HepG2 (cell line): ENCODE results near the gene MTURN. TPM values are rescaled to one million over a fixed set of nuclear protein-coding genes. Genes with fewer than 3 reads are reported as not detected.

Experiments
- ATAC-seq: fragments of 200-7000 bp; cut with Tn5 transposase; 3 replicates; pipeline ENCODE4 v1.9.1; 2020; ENCODE audit warnings: mild to moderate bottlenecking, moderate library complexity
- BruUV-seq: library from RNA; stranded (reverse); fragments of 400-500 nt; replicated peaks from 2 replicates; lab custom pipeline; 2021; lab: Mats Ljungman, UMichigan
- CTCF ChIA-PET: fragments of 300-600 bp; formaldehyde crosslinking; extraction: SDS; loops from one replicate; lab custom pipeline; 2021; ENCODE audit warnings: low total read pairs, inconsistent platforms, low intra/inter-chr PET ratio; lab: Yijun Ruan, JAX
- POLR2A ChIA-PET: fragments of 350-600 bp; sonication (Branson Sonifier 250); formaldehyde crosslinking; loops from one replicate; lab custom pipeline; 2020; ENCODE audit warnings: antibody characterized with exemption, inconsistent platforms; lab: Yijun Ruan, JAX
- DNase-seq: peaks from one replicate; pipeline ENCODE4 v3.0.0-alpha.2; 2015; ENCODE audit warnings: low spot score
- FAIRE-seq: peaks from 3 replicates; lab custom pipeline; 2011; peaks lifted over from hg19 to GRCh38; lab: Jason Lieb, UNC
- H2AFZ ChIP-seq: one replicate; pipeline ENCODE4 v1.6.1; 2011; ENCODE audit warnings: low read length, inconsistent platforms
- H3K27ac ChIP-seq: fragments of 300-600 bp; 3 replicates; pipeline ENCODE4 v1.8.0; 2011; ENCODE audit warnings: mixed run types, mild to moderate bottlenecking, mixed read lengths, low read length, inconsistent platforms; ENCODE audit not compliant: insufficient read depth; ENCODE audit errors: extremely low read length
- H3K27me3 ChIP-seq, 2 experiments: fragments of 200-600 bp in 1 of 2; 2 replicates in 1 of 2; 3 replicates in 1 of 2; pipeline versions ENCODE4 v1.6.0 to v1.8.0; 2011; ENCODE audit warnings: low read length in 2 of 2, mild to moderate bottlenecking in 2 of 2, moderate library complexity in 2 of 2, inconsistent platforms in 1 of 2; ENCODE audit not compliant: insufficient read depth in 2 of 2, control insufficient read depth in 1 of 2
- H3K36me3 ChIP-seq, 2 experiments: fragments of 200-600 bp in 1 of 2; replicated peaks in 1 of 2; 2 replicates in 1 of 2; 3 replicates in 1 of 2; pipeline versions ENCODE4 v1.5.1 to v1.8.0; 2011; ENCODE audit warnings: low read length in 2 of 2, inconsistent platforms in 1 of 2; ENCODE audit not compliant: insufficient read depth in 2 of 2, control insufficient read depth in 1 of 2
- H3K4me1 ChIP-seq: 2 replicates; pipeline ENCODE4 v1.5.1; 2012; ENCODE audit warnings: low read length, inconsistent platforms; ENCODE audit not compliant: insufficient read depth
- H3K4me2 ChIP-seq: 2 replicates; pipeline ENCODE4 v1.6.0; 2011; ENCODE audit warnings: low read depth, low read length, inconsistent platforms
- H3K4me3 ChIP-seq, 3 experiments: fragments of 200-600 bp in 1 of 3; sonication (generic), shearing (Covaris generic) in 1 of 3; replicated peaks in 1 of 3; 2 replicates each; pipeline ENCODE4 v1.5.1; 2011 to 2016; ENCODE audit warnings: low read length in 3 of 3, inconsistent platforms in 2 of 3, low read depth in 2 of 3, mild to moderate bottlenecking in 2 of 3, control low read depth in 1 of 3, mixed read lengths in 1 of 3; ENCODE audit not compliant: insufficient read depth in 1 of 3
- H3K79me2 ChIP-seq: one replicate; pipeline ENCODE4 v1.6.1; 2011; ENCODE audit warnings: low read length, inconsistent platforms; ENCODE audit not compliant: insufficient read depth
- H3K9ac ChIP-seq: 2 replicates; pipeline ENCODE4 v1.6.0; 2011; ENCODE audit warnings: mild to moderate bottlenecking, low read depth, low read length, inconsistent platforms; ENCODE audit not compliant: insufficient read depth
- H3K9me3 ChIP-seq: 2 replicates; pipeline ENCODE4 v1.5.1; 2012; ENCODE audit warnings: mild to moderate bottlenecking, low read length
- H4K20me1 ChIP-seq: 2 replicates; pipeline ENCODE4 v1.6.0; 2011; ENCODE audit warnings: inconsistent platforms, mild to moderate bottlenecking, low read length, moderate library complexity; ENCODE audit not compliant: insufficient read depth
- CCAR2 ChIP-seq: fragments of 200-400 bp; formaldehyde crosslinking; optimal IDR thresholded peaks from 2 replicates; pipeline ENCODE3; 2018; ENCODE audit warnings: low read depth, mild to moderate bottlenecking, low read length, moderate library complexity
- GLMP ChIP-seq: sonication (generic); formaldehyde crosslinking; IDR thresholded peaks from 2 replicates; pipeline ENCODE4 v1.9.0; 2021; ENCODE audit warnings: missing genetic modification reagents, mild to moderate bottlenecking, borderline replicate concordance
- KDM6A ChIP-seq: IDR thresholded peaks from 2 replicates; pipeline ENCODE4 v1.6.1; 2016; ENCODE audit warnings: low read depth
- KMT2A ChIP-seq: sonication (generic); formaldehyde crosslinking; IDR thresholded peaks from 2 replicates; pipeline ENCODE4 v1.4.0; 2020; ENCODE audit warnings: missing genetic modification reagents
- MED8 ChIP-seq: sonication (generic); formaldehyde crosslinking; IDR thresholded peaks from 2 replicates; pipeline ENCODE4 v1.8.1; 2023; ENCODE audit warnings: mild to moderate bottlenecking, missing genetic modification reagents; ENCODE audit not compliant: insufficient replicate concordance
- MTA1 ChIP-seq: sonication (generic); formaldehyde crosslinking; IDR thresholded peaks from 2 replicates; pipeline ENCODE4 v1.4.0; 2020; ENCODE audit warnings: missing genetic modification reagents, mild to moderate bottlenecking, borderline replicate concordance
- RARA ChIP-seq: IDR thresholded peaks from 2 replicates; pipeline ENCODE4 v1.6.1; 2016; ENCODE audit warnings: missing genetic modification reagents, missing compliant biosample characterization
- SMAD3 ChIP-seq: sonication (generic); formaldehyde crosslinking; IDR thresholded peaks from 2 replicates; pipeline ENCODE4 v1.4.0; 2020; ENCODE audit warnings: missing genetic modification reagents
- SNAI1 ChIP-seq: sonication (generic); formaldehyde crosslinking; IDR thresholded peaks from 2 replicates; pipeline ENCODE4 v1.5.0; 2020; ENCODE audit warnings: mild to moderate bottlenecking, missing genetic modification reagents, borderline replicate concordance
- TBL1XR1 ChIP-seq: fragments of 150-350 bp; IDR thresholded peaks from 2 replicates; pipeline ENCODE4 v1.6.1; 2014; ENCODE audit warnings: borderline replicate concordance, low read length; ENCODE audit not compliant: partially characterized antibody
- WIZ ChIP-seq: sonication (generic); formaldehyde crosslinking; IDR thresholded peaks from 2 replicates; pipeline ENCODE4 v1.5.1; 2020; ENCODE audit warnings: mild to moderate bottlenecking, missing genetic modification reagents
- ZMYM4 ChIP-seq: sonication (generic); formaldehyde crosslinking; IDR thresholded peaks from 2 replicates; pipeline ENCODE4 v1.8.1; 2023; ENCODE audit warnings: mild to moderate bottlenecking, missing genetic modification reagents
- ZNF24 ChIP-seq: fragments of 450-650 bp; IDR thresholded peaks from 2 replicates; pipeline ENCODE4 v1.6.1; 2017; ENCODE audit warnings: antibody characterized with exemption, mild to moderate bottlenecking
- ZNF33B ChIP-seq: sonication (generic); formaldehyde crosslinking; IDR thresholded peaks from 2 replicates; pipeline ENCODE4 v1.5.1; 2020; ENCODE audit warnings: mild to moderate bottlenecking, missing genetic modification reagents
- ZNF589 ChIP-seq: sonication (generic); formaldehyde crosslinking; conservative IDR thresholded peaks from 2 replicates; pipeline ENCODE4 v1.8.0; 2022; ENCODE audit warnings: mild to moderate bottlenecking, moderate library complexity, missing genetic modification reagents
- ZNF660 ChIP-seq: sonication (generic); formaldehyde crosslinking; IDR thresholded peaks from 2 replicates; pipeline ENCODE4 v1.5.1; 2020; ENCODE audit warnings: mild to moderate bottlenecking, low read depth, missing genetic modification reagents, borderline replicate concordance
- ZNF768 ChIP-seq: sonication (generic); formaldehyde crosslinking; IDR thresholded peaks from 2 replicates; pipeline ENCODE4 v1.4.0; 2020; ENCODE audit warnings: missing genetic modification reagents
- WGBS: methylation state at CpG from one replicate; pipeline ENCODE4 v1.1.6; 2017; ENCODE audit warnings: low lambda C conversion rate; 5-methylcytosine and 5-hydroxymethylcytosine counted together
- in situ Hi-C: cut with HindIII; loops from 2 replicates; pipeline ENCODE4 v1.10.0; 2017; ENCODE audit warnings: low pct_unique_long_range_greater_than_20kb; ENCODE audit not compliant: extremely low pct_ligation_motif_present
- intact Hi-C: fragments of 100-400 bp; cut with micrococcal nuclease; formaldehyde crosslinking; loops from one replicate; pipeline ENCODE4 v1.10.0; 2022; ENCODE audit not compliant: unreplicated experiment
- polyA plus RNA-seq, 8 experiments: library from polyadenylated mRNA; depleted of rRNA in 3 of 8; stranded (reverse) in 7 of 8; unstranded in 1 of 8; fragments of >200 nt; fragmentation: Illumina TruSeq in 4 of 8; extraction: Trizol in 4 of 8; gene quantifications; 2 replicates each; pipeline versions ENCODE4 v1.2.1 to v1.2.3, GENCODE V29; 2011 to 2016; ENCODE audit warnings: low read depth in 4 of 8, missing spikeins in 1 of 8, mixed read lengths in 1 of 8; ENCODE audit not compliant: insufficient read depth in 1 of 8
- total RNA-seq, 5 experiments: library from RNA; depleted of rRNA; stranded (reverse); fragments of >200 nt; fragmentation: Illumina TruSeq; extraction: Trizol; gene quantifications; 2 replicates each; pipeline ENCODE4 v1.2.3, GENCODE V29; 2016; ENCODE audit warnings: low read depth in 1 of 5
- TF ChIP-seq, protein P1 (sequence below): sonication (generic); formaldehyde crosslinking; IDR thresholded peaks from 2 replicates; pipeline ENCODE4 v1.4.0; 2020; ENCODE audit warnings: mild to moderate bottlenecking, missing genetic modification reagents, borderline replicate concordance
- TF ChIP-seq, protein P2 (sequence below): sonication (generic); formaldehyde crosslinking; IDR thresholded peaks from 2 replicates; pipeline ENCODE4 v1.8.1; 2023; ENCODE audit warnings: mild to moderate bottlenecking, missing genetic modification reagents, borderline replicate concordance

MTURN gene
- total and polyA plus RNA-seq, 2 of the 13 experiments (the other 11 are each of a cell fraction or from before 2014, with no cell fraction given) = 5.7 to 7.2 TPM

- no peak overlapping the region for H3K4me3 ChIP-seq
- CTCF ChIA-PET = no interaction called here
- DNase-seq (no peak), FAIRE-seq (no peak), ATAC-seq (no peak)
- BruUV-seq = no TSS peak
- H3K4me1 ChIP-seq = peaks cover 10% of the 10 kb centered on the region
- no peaks in the 10 kb centered on the region for H3K27me3 ChIP-seq
- H3K27ac ChIP-seq = no peak overlapping the region
- no peaks in the 10 kb centered on the region for H3K9me3 ChIP-seq
- H3K36me3 ChIP-seq = peaks cover 2 to 6% of the 10 kb centered on the region in 2 experiments; a peak in 2 of 5 replicates
- H3K9ac ChIP-seq = no peak overlapping the region
- H3K4me2 ChIP-seq = no peak overlapping the region
- intact Hi-C loops = no loop called here
- POLR2A ChIA-PET = no interaction called here
- H4K20me1 ChIP-seq = no peaks in the 10 kb centered on the region
- 91% methylated on average over 5 of the region's 5 CpGs for WGBS
- in situ Hi-C loops = no loop called here
- H2AFZ ChIP-seq = no peak overlapping the region
- no peaks in the 10 kb centered on the region for H3K79me2 ChIP-seq
- TF ChIP-seq ZNF660 (no peak), CCAR2 (no peak), WIZ (CRISPR knock-in tag) (no peak), MED8 (no peak), KDM6A (CRISPR knock-in tag) (no peak), RARA (CRISPR knock-in tag) (no peak), TBL1XR1 (no peak), ZNF33B (CRISPR knock-in tag) (no peak), GLMP (CRISPR knock-in tag) (no peak), ZMYM4 (no peak), MTA1 (CRISPR knock-in tag) (no peak), KMT2A (CRISPR knock-in tag) (no peak), ZNF768 (CRISPR knock-in tag) (no peak), ZNF589 (CRISPR knock-in tag) (no peak), SNAI1 (CRISPR knock-in tag) (no peak), ZNF24 (no peak), SMAD3 (CRISPR knock-in tag) (no peak)
- TF ChIP-seq, protein P1, sequence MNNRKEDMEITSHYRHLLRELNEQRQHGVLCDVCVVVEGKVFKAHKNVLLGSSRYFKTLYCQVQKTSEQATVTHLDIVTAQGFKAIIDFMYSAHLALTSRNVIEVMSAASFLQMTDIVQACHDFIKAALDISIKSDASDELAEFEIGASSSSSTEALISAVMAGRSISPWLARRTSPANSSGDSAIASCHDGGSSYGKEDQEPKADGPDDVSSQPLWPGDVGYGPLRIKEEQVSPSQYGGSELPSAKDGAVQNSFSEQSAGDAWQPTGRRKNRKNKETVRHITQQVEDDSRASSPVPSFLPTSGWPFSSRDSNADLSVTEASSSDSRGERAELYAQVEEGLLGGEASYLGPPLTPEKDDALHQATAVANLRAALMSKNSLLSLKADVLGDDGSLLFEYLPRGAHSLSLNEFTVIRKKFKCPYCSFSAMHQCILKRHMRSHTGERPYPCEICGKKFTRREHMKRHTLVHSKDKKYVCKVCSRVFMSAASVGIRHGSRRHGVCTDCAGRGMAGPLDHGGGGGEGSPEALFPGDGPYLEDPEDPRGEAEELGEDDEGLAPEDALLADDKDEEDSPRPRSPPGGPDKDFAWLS (CRISPR knock-in tag) = no peak
- TF ChIP-seq, protein P2, sequence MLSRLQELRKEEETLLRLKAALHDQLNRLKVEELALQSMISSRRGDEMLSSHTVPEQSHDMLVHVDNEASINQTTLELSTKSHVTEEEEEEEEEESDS = no peak
- TF ChIP-seq, all 625 proteins: peak for 0
These were observed 42.8 kb upstream of the MTURN start for GRCh38 chr7:30091987-30092386.
